H1 (cell line): ENCODE results near the gene COBLL1. TPM values are rescaled to one million over a fixed set of nuclear protein-coding genes. Genes with fewer than 3 reads are reported as not detected.

Experiments
- CBX8 ChIP-seq: fragments of 300-800, 300-1000 bp; sonication (generic); IDR thresholded peaks from 2 replicates; pipeline ENCODE4 v1.7.1; 2016; ENCODE audit warnings: low read depth, low read length, borderline replicate concordance
- FOSL1 ChIP-seq: IDR thresholded peaks from 2 replicates; pipeline ENCODE4 v1.6.1; 2011; ENCODE audit warnings: mild to moderate bottlenecking, low read depth, low read length, moderate library complexity; ENCODE audit not compliant: insufficient read depth
- POU5F1 ChIP-seq: IDR thresholded peaks from 2 replicates; pipeline ENCODE4 v1.6.1; 2011; ENCODE audit warnings: low read depth, mild to moderate bottlenecking, low read length, moderate library complexity
- RAD21 ChIP-seq, 2 experiments: IDR thresholded peaks in 1 of 2; conservative IDR thresholded peaks in 1 of 2; 2 replicates each; pipeline ENCODE4 v1.6.1; 2011; ENCODE audit warnings: low read depth in 2 of 2, low read length in 2 of 2, improper control_type of control experiment in 1 of 2, inconsistent platforms in 1 of 2, mild to moderate bottlenecking in 1 of 2, moderate library complexity in 1 of 2
- RNF2 ChIP-seq: fragments of 200-900, 300-1000 bp; sonication (generic); IDR thresholded peaks from 2 replicates; pipeline ENCODE4 v1.7.1; 2016; ENCODE audit warnings: borderline replicate concordance, low read depth, mild to moderate bottlenecking, antibody characterized with exemption, low read length; ENCODE audit not compliant: poor library complexity, severe bottlenecking; ENCODE audit errors: missing control alignments
- polyA plus RNA-seq, 7 experiments: library from polyadenylated mRNA; depleted of rRNA in 3 of 7; stranded (reverse) in 5 of 7; unstranded in 2 of 7; fragments of >200 nt in 5 of 7; fragments of 200-250 nt in 2 of 7; gene quantifications; 1 replicate in 5 of 7; 2 replicates in 1 of 7; 4 replicates in 1 of 7; pipeline versions ENCODE4 v1.2.1 to v1.2.3, GENCODE V29; 2011 to 2013; ENCODE audit warnings: missing spikeins in 2 of 7, mixed read lengths in 2 of 7
- total RNA-seq: library from RNA; stranded (reverse); fragmentation: NEBNext Ultra II Directional; extraction: Animal tissue kit (Norgen Biotek cat#: 25700); gene quantifications from 2 replicates; pipeline ENCODE4 v1.2.1, GENCODE V29; 2021
- TF ChIP-seq, protein P1 (sequence below): IDR thresholded peaks from 2 replicates; pipeline ENCODE4 v1.6.1; 2012; ENCODE audit warnings: inconsistent platforms
- TF ChIP-seq, protein P2 (sequence below): IDR thresholded peaks from 2 replicates; pipeline ENCODE4 v1.6.1; 2011; ENCODE audit warnings: low read depth, mild to moderate bottlenecking, low read length; ENCODE audit not compliant: insufficient read depth

Gene COBLL1
- total and polyA plus RNA-seq, 2 of the 8 experiments (the other 6 are each of a cell fraction or from before 2014, with no cell fraction given), result 2.2 to 6.2 TPM

DNA sequence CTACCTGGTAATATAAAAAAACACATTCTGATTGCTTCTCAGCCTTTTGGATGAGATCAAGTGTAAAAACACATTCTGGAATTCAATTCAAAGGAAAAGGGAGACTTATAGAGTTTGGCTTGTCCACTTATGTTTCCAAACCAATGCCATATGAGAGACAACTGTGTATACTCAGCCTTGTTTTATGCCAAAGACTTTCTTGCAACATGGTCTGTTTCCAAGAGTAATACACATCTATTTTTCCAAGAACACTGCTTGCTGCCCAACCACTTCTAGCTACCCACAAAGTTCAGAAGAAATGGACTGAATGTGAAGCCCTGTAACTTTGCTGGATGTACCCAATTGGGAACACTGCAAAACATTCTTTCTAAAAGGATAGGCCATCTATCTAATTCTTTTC is 172.3 kb downstream of the COBLL1 start (continued):
- TF ChIP-seq, protein P1, sequence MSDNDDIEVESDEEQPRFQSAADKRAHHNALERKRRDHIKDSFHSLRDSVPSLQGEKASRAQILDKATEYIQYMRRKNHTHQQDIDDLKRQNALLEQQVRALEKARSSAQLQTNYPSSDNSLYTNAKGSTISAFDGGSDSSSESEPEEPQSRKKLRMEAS, result no peak
- TF ChIP-seq, protein P2, sequence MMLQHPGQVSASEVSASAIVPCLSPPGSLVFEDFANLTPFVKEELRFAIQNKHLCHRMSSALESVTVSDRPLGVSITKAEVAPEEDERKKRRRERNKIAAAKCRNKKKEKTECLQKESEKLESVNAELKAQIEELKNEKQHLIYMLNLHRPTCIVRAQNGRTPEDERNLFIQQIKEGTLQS, result no peak
- TF ChIP-seq FOSL1, result no peak
- no peak for TF ChIP-seq RAD21 (IDR thresholded peaks at IDR 0.05 in 1 of 2, conservative IDR thresholded peaks at IDR 0.05 in 1 of 2; ENCODE audit: low read depth in 2 of 2, low read length in 2 of 2)
- TF ChIP-seq RNF2, result no peak
- no peak for TF ChIP-seq POU5F1
- no peak for TF ChIP-seq CBX8
